H1 (cell line): ENCODE results near the gene RNF175. TPM values are rescaled to one million over a fixed set of nuclear protein-coding genes. Genes with fewer than 3 reads are reported as not detected.

Experiments
- CTCF ChIA-PET: fragments of 300-600 bp; sonication (Branson Sonifier 250); formaldehyde crosslinking; loops from one replicate; lab custom pipeline; 2021; ENCODE audit not compliant: partially characterized antibody; lab: Charles Lee
- POLR2A ChIA-PET: fragments of 300-600 bp; sonication (Branson Sonifier 250); formaldehyde crosslinking; loops from one replicate; lab custom pipeline; 2021; ENCODE audit warnings: inconsistent platforms; ENCODE audit not compliant: partially characterized antibody; lab: Charles Lee
- DNase-seq, 2 experiments: peaks; one replicate each; pipeline versions ENCODE4 v3.0.0 to v3.0.0-alpha.2; 2010 to 2022; ENCODE audit warnings: low spot score in 2 of 2, low read depth in 1 of 2, mixed read lengths in 1 of 2
- FAIRE-seq: peaks from 2 replicates; lab custom pipeline; 2011; peaks lifted over from hg19 to GRCh38; lab: Jason Lieb, UNC
- H2AFZ ChIP-seq: 2 replicates; pipeline ENCODE4 v1.8.1; 2012; ENCODE audit warnings: low read length, inconsistent platforms
- H2AK5ac ChIP-seq: 2 replicates; pipeline ENCODE4 v1.6.1; 2013; ENCODE audit warnings: low read depth, low read length
- H2BK120ac ChIP-seq: replicated peaks from 2 replicates; pipeline ENCODE3; 2013; ENCODE audit warnings: low read depth, low read length, inconsistent platforms
- H2BK12ac ChIP-seq: 2 replicates; pipeline ENCODE4 v1.6.1; 2013; ENCODE audit warnings: low read depth, low read length
- H2BK15ac ChIP-seq: 2 replicates; pipeline ENCODE4 v1.6.1; 2013; ENCODE audit warnings: low read length
- H2BK20ac ChIP-seq: 2 replicates; pipeline ENCODE4 v1.6.1; 2013; ENCODE audit warnings: low read length
- H2BK5ac ChIP-seq: 2 replicates; pipeline ENCODE4 v1.6.1; 2013; ENCODE audit warnings: low read depth, low read length
- H3K14ac ChIP-seq: 2 replicates; pipeline ENCODE4 v1.6.1; 2013; ENCODE audit warnings: inconsistent platforms; ENCODE audit not compliant: insufficient read length
- H3K18ac ChIP-seq: 2 replicates; pipeline ENCODE4 v1.6.1; 2013; ENCODE audit warnings: low read length; ENCODE audit errors: extremely low read depth
- H3K23ac ChIP-seq: 2 replicates; pipeline ENCODE4 v1.6.1; 2013; ENCODE audit warnings: inconsistent platforms; ENCODE audit not compliant: insufficient read length
- H3K23me2 ChIP-seq: 2 replicates; pipeline ENCODE4 v1.6.1; 2013; ENCODE audit warnings: low read depth, low read length
- H3K27ac ChIP-seq: 2 replicates; pipeline ENCODE4 v1.6.1; 2011; ENCODE audit warnings: low read depth, low read length, inconsistent platforms
- H3K27me3 ChIP-seq, 4 experiments: replicated peaks in 1 of 4; 1 replicate in 1 of 4; 2 replicates in 3 of 4; pipeline versions ENCODE4 v1.6.1 to v1.8.1; 2011 to 2013; ENCODE audit warnings: low read length in 3 of 4, mild to moderate bottlenecking in 3 of 4, inconsistent platforms in 2 of 4, mixed read lengths in 2 of 4, moderate library complexity in 1 of 4; ENCODE audit not compliant: control insufficient read depth in 3 of 4, insufficient read depth in 3 of 4; ENCODE audit errors: extremely low read depth in 1 of 4
- H3K36me3 ChIP-seq, 4 experiments: 2 replicates each; pipeline versions ENCODE4 v1.6.1 to v1.8.1; 2011 to 2013; ENCODE audit warnings: mild to moderate bottlenecking in 4 of 4, low read length in 3 of 4, moderate library complexity in 2 of 4, control low read depth in 1 of 4, inconsistent platforms in 1 of 4; ENCODE audit not compliant: insufficient read depth in 4 of 4, control insufficient read depth in 2 of 4
- H3K4ac ChIP-seq: replicated peaks from 2 replicates; pipeline ENCODE3; 2013; ENCODE audit warnings: low read length, low read depth, mixed read lengths, inconsistent platforms; ENCODE audit not compliant: insufficient read length
- H3K4me1 ChIP-seq, 4 experiments: replicated peaks in 1 of 4; 1 replicate in 1 of 4; 2 replicates in 3 of 4; pipeline versions ENCODE4 v1.6.1 to v1.8.1; 2011 to 2013; ENCODE audit warnings: low read length in 3 of 4, inconsistent platforms in 2 of 4, mixed read lengths in 1 of 4; ENCODE audit not compliant: insufficient read depth in 4 of 4, control insufficient read depth in 3 of 4
- H3K4me2 ChIP-seq, 2 experiments: 2 replicates each; pipeline versions ENCODE4 v1.6.1 to v1.8.1; 2011 to 2013; ENCODE audit warnings: low read depth in 2 of 2, low read length in 2 of 2, control low read depth in 1 of 2, inconsistent platforms in 1 of 2, mild to moderate bottlenecking in 1 of 2; ENCODE audit not compliant: insufficient read depth in 1 of 2
- H3K4me3 ChIP-seq, 4 experiments: fragments of 200-600, 300-600 bp in 1 of 4; sonication (generic), shearing (Covaris generic), sonication (Bioruptor Twin) in 1 of 4; 2 replicates each; pipeline versions ENCODE4 v1.5.1 to v1.8.1; 2011 to 2016; ENCODE audit warnings: low read length in 4 of 4, low read depth in 3 of 4, control low read depth in 2 of 4, inconsistent platforms in 2 of 4, mild to moderate bottlenecking in 2 of 4, mixed read lengths in 1 of 4, moderate library complexity in 1 of 4; ENCODE audit not compliant: insufficient read depth in 2 of 4; ENCODE audit errors: extremely low read depth in 1 of 4
- H3K56ac ChIP-seq: replicated peaks from 2 replicates; pipeline ENCODE3; 2013; ENCODE audit warnings: low read depth, mild to moderate bottlenecking, mixed read lengths, low read length, inconsistent platforms; ENCODE audit not compliant: insufficient read length
- H3K79me1 ChIP-seq: 2 replicates; pipeline ENCODE4 v1.6.1; 2013; ENCODE audit warnings: low read depth, low read length, control low read depth
- H3K79me2 ChIP-seq, 2 experiments: 2 replicates each; pipeline versions ENCODE4 v1.6.1 to v1.8.1; 2012 to 2013; ENCODE audit warnings: low read length in 2 of 2, mild to moderate bottlenecking in 2 of 2, inconsistent platforms in 1 of 2; ENCODE audit not compliant: insufficient read depth in 2 of 2, control insufficient read depth in 1 of 2
- H3K9ac ChIP-seq, 4 experiments: replicated peaks in 1 of 4; 1 replicate in 1 of 4; 2 replicates in 3 of 4; pipeline versions ENCODE4 v1.6.1 to v1.8.1; 2011 to 2013; ENCODE audit warnings: low read depth in 3 of 4, low read length in 3 of 4, control low read depth in 2 of 4, mild to moderate bottlenecking in 2 of 4, moderate library complexity in 2 of 4, inconsistent platforms in 1 of 4; ENCODE audit errors: extremely low read depth in 1 of 4
- H3K9me3 ChIP-seq, 2 experiments: 2 replicates each; pipeline versions ENCODE4 v1.6.1 to v1.8.1; 2012 to 2013; ENCODE audit warnings: mild to moderate bottlenecking in 2 of 2, moderate library complexity in 2 of 2, control low read depth in 1 of 2, inconsistent platforms in 1 of 2, low read depth in 1 of 2, low read length in 1 of 2, mixed read lengths in 1 of 2; ENCODE audit not compliant: insufficient read depth in 2 of 2
- H4K20me1 ChIP-seq, 2 experiments: replicated peaks in 1 of 2; 2 replicates each; pipeline versions ENCODE3 to v1.8.1; 2011 to 2013; ENCODE audit warnings: inconsistent platforms in 2 of 2, low read length in 2 of 2, mild to moderate bottlenecking in 1 of 2; ENCODE audit not compliant: insufficient read depth in 2 of 2, control insufficient read depth in 1 of 2
- H4K5ac ChIP-seq: 2 replicates; pipeline ENCODE4 v1.6.1; 2013; ENCODE audit warnings: low read length, low read depth, mixed read lengths, inconsistent platforms; ENCODE audit not compliant: insufficient read length
- H4K8ac ChIP-seq: 2 replicates; pipeline ENCODE4 v1.8.0; 2013; ENCODE audit warnings: mild to moderate bottlenecking, moderate library complexity, low read length, inconsistent platforms; ENCODE audit not compliant: insufficient read depth; ENCODE audit errors: extremely low read depth
- H4K91ac ChIP-seq: replicated peaks from 2 replicates; pipeline ENCODE3; 2013; ENCODE audit warnings: low read length, mixed read lengths, inconsistent platforms; ENCODE audit not compliant: insufficient read length
- MAX ChIP-seq: IDR thresholded peaks from 2 replicates; pipeline ENCODE4 v1.6.1; 2012; ENCODE audit warnings: inconsistent platforms
- NRF1 ChIP-seq: IDR thresholded peaks from 2 replicates; pipeline ENCODE4 v1.6.1; 2011; ENCODE audit warnings: mild to moderate bottlenecking, low read depth, low read length, improper control_type of control experiment
- WGBS, 2 experiments: shearing (Covaris generic) in 1 of 2; methylation state at CpG; one replicate each; pipeline versions ENCODE4 v1.1.6 to v1.1.7; 2013 to 2015; ENCODE audit warnings: low lambda C conversion rate in 2 of 2, mixed read lengths in 2 of 2, inconsistent platforms in 1 of 2, low coverage in 1 of 2, missing lambda C conversion rate in 1 of 2; ENCODE audit not compliant: insufficient replicate concordance in 2 of 2, insufficient coverage in 1 of 2, insufficient read length in 1 of 2; ENCODE audit errors: extremely low coverage in 1 of 2, missing lambda C conversion rate in 1 of 2; 5-methylcytosine and 5-hydroxymethylcytosine counted together
- polyA plus RNA-seq, 7 experiments: library from polyadenylated mRNA; depleted of rRNA in 3 of 7; stranded (reverse) in 5 of 7; unstranded in 2 of 7; fragments of >200 nt in 5 of 7; fragments of 200-250 nt in 2 of 7; gene quantifications; 1 replicate in 5 of 7; 2 replicates in 1 of 7; 4 replicates in 1 of 7; pipeline versions ENCODE4 v1.2.1 to v1.2.3, GENCODE V29; 2011 to 2013; ENCODE audit warnings: missing spikeins in 2 of 7, mixed read lengths in 2 of 7
- total RNA-seq: library from RNA; stranded (reverse); fragmentation: NEBNext Ultra II Directional; extraction: Animal tissue kit (Norgen Biotek cat#: 25700); gene quantifications from 2 replicates; pipeline ENCODE4 v1.2.1, GENCODE V29; 2021

RNF175 gene
- total and polyA plus RNA-seq, 2 of the 8 experiments (the other 6 are each of a cell fraction or from before 2014, with no cell fraction given): 7.9 to 9.8 TPM

GRCh38 chr4:153661215-153661822 lies 98.5 kb downstream of the RNF175 start:
- Histone ChIP-seq H4K91ac (no peak overlapping the region), H3K23ac (no peak overlapping the region), H2BK20ac (no peak overlapping the region), H3K79me2 (no peaks in the 10 kb centered on the region), H3K36me3 (no peaks in the 10 kb centered on the region), H2AK5ac (no peak overlapping the region), H3K4ac (no peak overlapping the region), H3K27me3 (no peaks in the 10 kb centered on the region), H2BK15ac (no peak overlapping the region), H3K23me2 (peaks cover 10% of the 10 kb centered on the region; the same call in 1 of the 2 replicates), H2AFZ (no peak overlapping the region), H2BK120ac (no peak overlapping the region), H2BK12ac (no peak overlapping the region), H3K27ac (no peak overlapping the region), H3K56ac (no peak overlapping the region), H4K5ac (no peak overlapping the region)
- CTCF ChIA-PET: interaction anchor here (5.4 kb wide), 1 partner anchor 12 kb away, joined by 18 read pairs; no protein-coding TSS in a partner anchor
- 92% methylated on average over 6 of the region's 6 CpGs; no CpG with 5 or more reads in 1 of the 2 experiments for WGBS, 2 experiments
- TF ChIP-seq MAX (no peak), NRF1 (no peak)
- TF ChIP-seq, all 59 proteins: peak for 0
- no peak overlapping the region for H3K14ac ChIP-seq
- no peak for DNase-seq
- H3K79me1 ChIP-seq: no peaks in the 10 kb centered on the region
- no peak overlapping the region for H3K9ac ChIP-seq
- H2BK5ac ChIP-seq: no peak overlapping the region
- no peak overlapping the region for H3K18ac ChIP-seq
- H3K9me3 ChIP-seq: peaks cover 3 to 9% of the 10 kb centered on the region in 2 experiments; a peak in 2 of 4 replicates
- no peaks in the 10 kb centered on the region for H3K4me1 ChIP-seq
- H3K4me3 ChIP-seq: no peak overlapping the region
- H3K4me2 ChIP-seq: no peak overlapping the region
- POLR2A ChIA-PET: no interaction called here
- FAIRE-seq: no peak
- no peak overlapping the region for H4K8ac ChIP-seq
- peaks cover 0 to 6% of the 10 kb centered on the region in 2 experiments for H4K20me1 ChIP-seq

Other genes with a start within 250 kb of the RNF175 start
- gene TLR2, start 75.7 kb downstream of the RNF175 start, total RNA-seq: 1.3 and 1.5 TPM in 2 replicates
- gene TLR2, start 75.7 kb downstream of the RNF175 start, polyA plus RNA-seq (2011; rRNA removed): 0.67 and 1.3 TPM in 2 replicates
- 342 and 354 TPM in 2 replicates for gene SFRP2, start 29.1 kb upstream of the RNF175 start, total RNA-seq
- 108 and 177 TPM in 2 replicates for gene SFRP2, start 29.1 kb upstream of the RNF175 start, polyA plus RNA-seq (2011; rRNA removed)